ENCODE results near the gene IQCH. TPM values are rescaled to one million over a fixed set of nuclear protein-coding genes. Genes with fewer than 3 reads are reported as not detected.

IQCH gene
- polyA plus RNA-seq, 1 donor (not counting 4 experiments of a cell fraction or from before 2014, with no cell fraction given), result 2.6 TPM

DNA sequence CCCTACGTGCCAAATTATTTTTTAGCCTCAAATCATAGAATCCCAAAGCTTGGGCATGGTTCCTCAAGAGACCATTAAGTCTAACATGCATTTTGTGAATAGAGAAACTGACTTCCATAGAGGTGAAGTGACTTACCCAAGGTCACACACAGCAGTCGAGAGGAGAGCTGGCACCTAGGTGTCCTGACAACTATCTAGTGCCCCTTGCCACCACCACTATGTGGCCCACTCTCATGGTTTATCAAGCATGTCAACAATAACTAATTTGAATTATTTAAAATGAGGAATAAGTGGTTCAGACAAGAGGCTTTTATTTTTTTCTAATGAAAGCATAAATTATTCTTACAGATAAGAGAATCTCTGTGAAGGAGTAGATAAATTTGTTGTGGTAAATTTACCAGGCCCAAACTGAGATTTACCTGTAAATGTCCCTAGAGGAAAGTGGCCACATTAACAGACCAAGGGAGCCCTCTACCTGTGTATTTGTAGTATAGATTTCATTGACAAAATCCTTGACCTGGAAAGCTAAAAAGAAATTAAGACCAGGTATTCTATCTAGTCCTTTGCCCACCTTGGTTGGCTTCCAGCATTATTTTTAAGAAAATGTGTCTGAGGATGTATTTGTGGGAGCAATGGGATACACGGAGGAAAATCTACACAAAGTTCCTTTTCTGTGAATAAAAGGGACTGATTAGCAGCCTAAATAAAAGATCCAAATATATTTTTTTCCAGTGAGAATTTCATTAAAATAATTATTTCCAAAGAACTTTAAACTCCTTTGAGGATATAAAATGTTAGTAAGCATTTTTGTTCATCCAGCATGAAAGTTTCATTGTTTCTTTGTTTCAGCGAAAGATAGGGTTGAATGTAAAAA, 49.1 kb downstream of the IQCH start:
- TF ChIP-seq EZH2 (IDR thresholded peaks at IDR 0.05; ENCODE audit: low read length), result no peak
- TF ChIP-seq CTCF (optimal IDR thresholded peaks at IDR 0.05 in 1 of 3, IDR thresholded peaks at IDR 0.05 in 1 of 3, conservative IDR thresholded peaks at IDR 0.05 in 1 of 3; ENCODE audit: extremely low read depth in 1 of 3, insufficient read depth in 2 of 3, low read length in 3 of 3), result peak; percentile 24 to 42 (median 32)
- Histone ChIP-seq H3K9ac (ENCODE audit: control insufficient read depth, extremely low read depth, insufficient read depth, low read length) (no peak overlapping the region), H3K27ac (ENCODE audit: control insufficient read depth, insufficient read depth, low read length) (no peak overlapping the region), H3K4me2 (ENCODE audit: control insufficient read depth, extremely low read depth, insufficient read depth, low read depth, low read length) (no peak overlapping the region), H2AFZ (ENCODE audit: control insufficient read depth, low read length) (no peak overlapping the region), H3K79me2 (ENCODE audit: control insufficient read depth, insufficient read depth, low read length) (no peaks in the 10 kb centered on the region), H4K20me1 (ENCODE audit: control insufficient read depth, extremely low read depth, insufficient read depth, low read length) (no peaks in the 10 kb centered on the region), H3K27me3 (ENCODE audit: control insufficient read depth, extremely low read depth, insufficient read depth, low read length) (no peaks in the 10 kb centered on the region), H3K9me1 (ENCODE audit: control insufficient read depth, extremely low read depth, insufficient read depth, low read length) (no peaks in the 10 kb centered on the region), H3K9me3 (ENCODE audit: control insufficient read depth, low read depth, low read length) (no peaks in the 10 kb centered on the region), H3K36me3 (ENCODE audit: control insufficient read depth in 2 of 2, extremely low read depth in 1 of 2, insufficient read depth in 2 of 2, low read length in 2 of 2) (no peaks in the 10 kb centered on the region), H3K4me1 (ENCODE audit: control insufficient read depth, extremely low read depth, insufficient read depth, low read length) (no peaks in the 10 kb centered on the region), H3K4me3 (ENCODE audit: control insufficient read depth in 2 of 3, extremely low read depth in 1 of 3, insufficient read depth in 2 of 3, low read depth in 1 of 3, low read length in 3 of 3) (no peak overlapping the region)
- FAIRE-seq (no peak), DNase-seq (ENCODE audit: low read depth, low spot score) (no peak)
- dilution Hi-C loops (cut with MboI; ENCODE audit: extremely low pct_ligation_motif_present, low sequenced_read_pairs), result no loop called here

DNA sequence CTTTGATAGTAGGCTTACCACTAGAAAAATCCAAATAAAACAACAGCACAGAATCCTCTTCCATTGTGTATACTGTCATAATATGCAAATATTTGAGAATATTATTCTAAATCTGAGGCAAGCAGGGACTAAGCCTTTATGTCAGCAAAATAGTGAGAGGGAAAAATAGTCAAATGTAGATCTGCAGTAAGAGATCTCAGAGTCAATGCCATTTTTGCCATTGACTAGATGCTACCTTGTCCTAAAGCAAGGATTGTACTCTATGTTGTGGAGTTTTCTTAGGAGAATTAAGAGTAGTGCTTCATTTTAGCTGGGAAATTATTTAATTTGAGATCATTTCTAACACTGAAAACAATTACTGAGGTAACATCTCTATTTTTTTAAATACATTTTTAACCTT, 50.2 kb downstream of the IQCH start:
- Histone ChIP-seq H3K36me3 (ENCODE audit: control insufficient read depth in 2 of 2, extremely low read depth in 1 of 2, insufficient read depth in 2 of 2, low read length in 2 of 2) (no peaks in the 10 kb centered on the region), H3K9me1 (ENCODE audit: control insufficient read depth, extremely low read depth, insufficient read depth, low read length) (no peaks in the 10 kb centered on the region), H4K20me1 (ENCODE audit: control insufficient read depth, extremely low read depth, insufficient read depth, low read length) (no peaks in the 10 kb centered on the region), H3K27ac (ENCODE audit: control insufficient read depth, insufficient read depth, low read length) (no peak overlapping the region), H3K4me2 (ENCODE audit: control insufficient read depth, extremely low read depth, insufficient read depth, low read depth, low read length) (no peak overlapping the region), H3K4me3 (ENCODE audit: control insufficient read depth in 2 of 3, extremely low read depth in 1 of 3, insufficient read depth in 2 of 3, low read depth in 1 of 3, low read length in 3 of 3) (no peak overlapping the region), H3K4me1 (ENCODE audit: control insufficient read depth, extremely low read depth, insufficient read depth, low read length) (no peaks in the 10 kb centered on the region), H3K9ac (ENCODE audit: control insufficient read depth, extremely low read depth, insufficient read depth, low read length) (no peak overlapping the region), H3K9me3 (ENCODE audit: control insufficient read depth, low read depth, low read length) (no peaks in the 10 kb centered on the region), H2AFZ (ENCODE audit: control insufficient read depth, low read length) (no peak overlapping the region), H3K79me2 (ENCODE audit: control insufficient read depth, insufficient read depth, low read length) (no peaks in the 10 kb centered on the region), H3K27me3 (ENCODE audit: control insufficient read depth, extremely low read depth, insufficient read depth, low read length) (no peaks in the 10 kb centered on the region)
- TF ChIP-seq EZH2 (IDR thresholded peaks at IDR 0.05; ENCODE audit: low read length) (no peak), CTCF (optimal IDR thresholded peaks at IDR 0.05 in 1 of 3, IDR thresholded peaks at IDR 0.05 in 1 of 3, conservative IDR thresholded peaks at IDR 0.05 in 1 of 3; ENCODE audit: extremely low read depth in 1 of 3, insufficient read depth in 2 of 3, low read length in 3 of 3) (no peak)
- no peak for FAIRE-seq
- dilution Hi-C loops (cut with MboI; ENCODE audit: extremely low pct_ligation_motif_present, low sequenced_read_pairs), result no loop called here
- DNase-seq (ENCODE audit: low read depth, low spot score), result no peak
